IPS-15b (cell line): ENCODE results near the gene ROBO1.
"Not testable (repeated sequence)": the region's sequence is repeated elsewhere in the genome, so short reads cannot be mapped to it uniquely, and the experiment has no call there.

Experiments used
- H3K27me3 ChIP-seq: one replicate; pipeline ENCODE4 v1.6.1; 2013; ENCODE audit warnings: low read length; ENCODE audit not compliant: control insufficient read depth, insufficient read depth
- H3K36me3 ChIP-seq: one replicate; pipeline ENCODE4 v1.6.1; 2013; ENCODE audit warnings: low read length; ENCODE audit not compliant: control insufficient read depth, insufficient read depth
- H3K4me1 ChIP-seq: one replicate; pipeline ENCODE4 v1.6.1; 2013; ENCODE audit warnings: mild to moderate bottlenecking, low read length; ENCODE audit not compliant: control insufficient read depth, insufficient read depth
- H3K4me3 ChIP-seq: one replicate; pipeline ENCODE4 v1.5.1; 2013; ENCODE audit warnings: low read depth, low read length
- H3K9ac ChIP-seq: one replicate; pipeline ENCODE4 v1.6.1; 2013; ENCODE audit warnings: low read depth, mild to moderate bottlenecking, low read length
- H3K9me3 ChIP-seq: one replicate; pipeline ENCODE4 v1.6.1; 2013; ENCODE audit warnings: mild to moderate bottlenecking, low read length; ENCODE audit not compliant: control insufficient read depth, insufficient read depth

The ROBO1 gene

DNA sequence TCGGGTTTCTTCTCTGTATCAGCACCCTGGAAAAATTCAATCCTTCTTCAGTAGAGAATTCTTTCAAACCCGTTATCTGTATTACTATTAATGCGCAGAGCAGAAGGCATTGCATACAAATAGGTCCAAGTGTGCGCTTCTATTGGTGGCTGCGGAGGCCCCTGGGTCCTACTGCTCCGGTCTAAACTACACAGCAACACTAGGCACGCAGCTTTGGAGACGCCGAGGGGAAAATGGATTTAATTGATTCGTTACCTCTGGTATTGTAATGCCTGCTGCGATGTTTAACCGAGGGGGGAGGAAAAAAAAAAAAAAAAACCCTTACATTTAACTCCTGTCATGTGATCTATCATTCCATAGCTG lies at the start of gene ROBO1:
Gene ROBO1, minus strand, starts transcription at position 94 of the 363 bp plus-strand sequence.
- H3K9me3 ChIP-seq, result no peaks in the 10 kb centered on the region
- H3K4me3 ChIP-seq, result peak within 1 kb of the TSS; percentile 61
- H3K27me3 ChIP-seq, result peaks cover 47% of the 10 kb centered on the region
- H3K4me1 ChIP-seq, result peaks cover 10% of the 10 kb centered on the region
- no peak within 1 kb of the TSS for H3K9ac ChIP-seq
- H3K36me3 ChIP-seq, result no peaks in the 10 kb centered on the region

DNA sequence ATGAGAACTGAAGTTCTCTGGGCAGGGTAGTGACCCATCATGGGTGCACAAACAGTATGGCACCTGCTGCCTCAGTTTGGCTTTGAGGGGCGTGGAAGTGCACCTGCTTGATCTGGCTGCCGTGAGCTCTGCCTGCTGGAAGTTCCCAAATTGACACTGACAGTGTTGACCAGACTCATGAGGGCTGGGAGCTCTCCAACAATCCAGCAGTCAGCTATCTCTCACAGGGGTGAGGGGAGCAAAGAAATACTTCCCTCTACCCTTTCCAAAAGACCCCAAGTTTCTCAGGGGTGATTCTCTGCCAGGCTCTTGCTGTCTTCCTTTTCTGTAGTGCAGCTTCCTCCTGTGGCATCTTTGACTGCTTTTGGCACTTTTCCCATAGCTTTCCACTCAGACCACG lies 49.4 kb upstream of the ROBO1 start:
- H3K4me3 ChIP-seq, result no peak overlapping the region
- no peaks in the 10 kb centered on the region for H3K27me3 ChIP-seq
- no peaks in the 10 kb centered on the region for H3K9me3 ChIP-seq
- no peaks in the 10 kb centered on the region for H3K36me3 ChIP-seq
- H3K9ac ChIP-seq, result no peak overlapping the region
- no peaks in the 10 kb centered on the region for H3K4me1 ChIP-seq

DNA sequence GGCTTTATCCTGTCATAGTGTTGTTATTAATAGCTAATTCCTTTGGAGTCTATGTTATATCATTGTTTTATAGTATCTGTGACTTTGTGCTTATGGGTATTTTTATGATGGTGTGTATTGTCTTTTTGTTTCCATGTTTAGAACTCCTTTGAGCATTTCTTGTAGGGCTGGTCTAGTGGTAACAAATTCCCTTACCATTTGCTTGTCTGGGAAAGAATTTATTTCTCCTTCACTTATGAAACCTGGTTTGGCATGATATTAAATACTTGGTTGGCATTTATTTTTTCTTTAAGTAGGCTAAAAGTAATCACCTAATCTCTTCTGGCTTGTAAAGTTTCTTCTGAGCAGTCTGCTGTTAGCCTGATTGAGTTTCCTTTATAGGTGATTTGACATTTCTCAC lies 47.7 kb upstream of the ROBO1 start:
- Histone ChIP-seq H3K27me3 (no peaks in the 10 kb centered on the region), H3K9ac (no peak overlapping the region), H3K4me1 (no peaks in the 10 kb centered on the region), H3K9me3 (no peaks in the 10 kb centered on the region), H3K4me3 (no peak overlapping the region), H3K36me3 (no peaks in the 10 kb centered on the region)

DNA sequence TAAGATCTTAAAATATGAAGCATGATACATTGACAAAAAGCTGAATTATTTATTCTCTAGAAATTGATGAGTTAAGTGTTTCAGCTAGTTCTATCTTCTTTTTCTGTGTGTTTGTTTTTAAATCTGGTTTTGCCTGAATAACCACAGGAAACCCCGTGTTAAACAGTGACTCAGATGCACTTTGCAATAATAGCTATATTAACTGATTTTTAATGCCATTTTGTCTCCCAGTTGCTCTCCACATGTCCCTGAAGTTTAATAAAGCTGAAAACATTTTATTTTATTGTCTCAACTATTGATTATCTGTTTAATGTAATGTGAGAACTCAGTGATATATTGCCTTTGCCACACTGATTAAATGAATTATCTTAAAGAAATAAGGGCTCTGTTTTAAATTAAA lies 42.8 kb upstream of the ROBO1 start:
- Histone ChIP-seq H3K36me3 (no peaks in the 10 kb centered on the region), H3K9ac (no peak overlapping the region), H3K27me3 (no peaks in the 10 kb centered on the region), H3K4me1 (no peaks in the 10 kb centered on the region), H3K9me3 (no peaks in the 10 kb centered on the region), H3K4me3 (no peak overlapping the region)

DNA sequence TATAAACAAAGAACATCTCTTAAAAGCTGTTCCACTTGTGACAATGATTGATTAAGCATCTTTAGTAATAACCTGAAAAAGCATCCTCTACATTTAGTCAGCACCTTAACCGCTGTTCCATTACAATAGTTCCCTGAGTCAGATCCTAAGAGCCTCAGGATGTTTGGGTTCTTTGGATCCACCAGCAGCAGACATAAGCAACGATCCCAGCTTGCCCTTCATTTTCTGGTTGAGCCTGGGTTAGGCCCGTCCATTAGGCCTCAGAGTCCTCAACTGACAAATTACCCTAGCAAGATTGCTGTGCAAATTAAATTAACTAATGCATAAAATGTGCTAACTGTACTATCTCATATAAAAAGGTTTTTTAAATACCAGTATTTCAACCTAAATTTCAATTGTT lies 42.3 kb upstream of the ROBO1 start:
- Histone ChIP-seq H3K9me3 (no peaks in the 10 kb centered on the region), H3K9ac (no peak overlapping the region)

DNA sequence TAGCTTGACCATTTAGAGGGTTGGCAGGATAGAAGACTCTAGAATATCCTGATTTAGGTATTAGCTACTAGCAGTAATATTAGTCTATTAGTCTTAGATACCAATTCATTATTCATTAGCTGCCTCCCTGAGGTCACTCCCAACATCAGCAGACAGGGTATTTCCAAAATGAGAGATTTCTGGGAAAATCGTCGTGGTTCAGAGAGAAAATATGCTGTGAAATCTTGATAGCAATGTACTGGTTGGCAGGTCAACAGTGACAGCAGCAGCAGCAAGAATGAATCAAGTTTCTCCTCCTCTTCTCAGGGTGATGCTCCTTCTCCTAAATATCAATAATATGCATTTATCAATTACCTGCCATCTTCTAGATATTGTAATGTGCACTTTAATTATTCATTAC lies 41.3 kb upstream of the ROBO1 start:
- Histone ChIP-seq H3K4me1 (no peaks in the 10 kb centered on the region), H3K36me3 (no peaks in the 10 kb centered on the region), H3K9ac (no peak overlapping the region), H3K9me3 (no peaks in the 10 kb centered on the region), H3K27me3 (no peaks in the 10 kb centered on the region), H3K4me3 (no peak overlapping the region)

More for the DNA sequence above, 42.3 kb upstream of the ROBO1 start:
- Histone ChIP-seq H3K36me3 (no peaks in the 10 kb centered on the region), H3K4me3 (no peak overlapping the region), H3K27me3 (no peaks in the 10 kb centered on the region), H3K4me1 (no peaks in the 10 kb centered on the region)

DNA sequence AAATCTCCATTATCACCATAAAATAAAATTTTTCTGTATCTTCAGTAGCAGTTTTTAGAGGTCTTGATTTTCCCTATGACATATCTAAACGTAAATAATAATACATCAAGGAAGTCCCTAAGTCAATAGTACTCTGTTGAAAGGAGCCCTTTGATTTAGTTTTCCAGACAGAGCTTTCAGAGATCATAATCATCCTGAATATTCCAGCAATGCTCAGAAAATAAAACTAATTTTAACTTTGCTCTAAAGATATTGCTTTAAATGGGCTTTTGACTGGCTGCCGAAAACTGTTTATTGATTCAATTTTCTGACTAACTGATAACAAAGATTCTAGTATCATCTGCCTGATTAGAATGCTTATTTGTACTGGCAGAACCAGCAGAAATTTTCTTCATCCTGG lies 40.7 kb upstream of the ROBO1 start:
- no peaks in the 10 kb centered on the region for H3K36me3 ChIP-seq
- H3K4me1 ChIP-seq, result no peaks in the 10 kb centered on the region
- no peak overlapping the region for H3K4me3 ChIP-seq
- H3K27me3 ChIP-seq, result no peaks in the 10 kb centered on the region
- H3K9me3 ChIP-seq, result no peaks in the 10 kb centered on the region
- H3K9ac ChIP-seq, result no peak overlapping the region

DNA sequence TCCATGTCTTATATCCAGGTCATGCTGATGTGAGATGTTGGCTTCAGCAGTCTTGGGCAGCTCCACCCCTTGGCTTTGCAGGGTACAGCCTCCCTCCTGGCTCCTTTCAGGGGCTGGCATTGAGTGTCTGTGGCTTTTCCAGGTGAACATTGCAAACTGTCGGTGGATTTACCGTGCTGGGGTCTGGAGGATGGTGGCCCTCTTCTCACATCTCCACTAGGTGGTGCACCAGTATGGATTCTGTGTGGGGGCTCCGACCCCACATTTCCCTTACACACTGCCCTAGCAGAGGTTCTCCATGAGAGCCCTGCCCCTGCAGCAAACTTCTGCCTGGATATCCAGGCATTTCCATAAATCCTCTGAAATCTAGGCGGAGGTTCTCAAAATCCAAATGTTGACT lies 22.4 kb upstream of the ROBO1 start:
- not testable (repeated sequence) for H3K27me3 ChIP-seq, H3K9ac ChIP-seq, H3K9me3 ChIP-seq, H3K36me3 ChIP-seq, H3K4me1 ChIP-seq, H3K4me3 ChIP-seq

DNA sequence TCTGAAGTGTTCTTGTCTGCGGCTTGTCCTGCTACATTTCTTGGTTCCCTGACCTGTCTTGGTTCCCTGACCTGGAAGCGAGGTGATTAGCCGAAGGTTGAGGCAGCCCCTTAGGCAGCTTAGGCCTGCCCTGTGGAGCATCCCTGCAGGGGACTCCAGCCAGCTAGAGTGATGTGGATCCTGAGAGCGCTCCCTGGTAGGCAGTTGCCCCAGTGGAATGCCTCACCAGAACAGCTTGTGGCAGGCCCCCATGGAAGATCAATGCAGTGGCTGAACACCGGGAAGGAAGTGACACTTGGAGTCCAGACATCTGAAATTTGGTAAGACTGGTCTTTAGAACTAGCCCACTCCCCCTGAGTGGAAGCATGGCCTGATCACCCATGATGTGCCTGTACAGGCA lies 5.5 kb upstream of the ROBO1 start:
- H3K9me3 ChIP-seq, result no peaks in the 10 kb centered on the region
- H3K4me1 ChIP-seq, result peaks cover 2% of the 10 kb centered on the region
- H3K4me3 ChIP-seq, result no peak overlapping the region
- peaks cover 2% of the 10 kb centered on the region for H3K27me3 ChIP-seq
- H3K9ac ChIP-seq, result no peak overlapping the region
- H3K36me3 ChIP-seq, result no peaks in the 10 kb centered on the region

DNA sequence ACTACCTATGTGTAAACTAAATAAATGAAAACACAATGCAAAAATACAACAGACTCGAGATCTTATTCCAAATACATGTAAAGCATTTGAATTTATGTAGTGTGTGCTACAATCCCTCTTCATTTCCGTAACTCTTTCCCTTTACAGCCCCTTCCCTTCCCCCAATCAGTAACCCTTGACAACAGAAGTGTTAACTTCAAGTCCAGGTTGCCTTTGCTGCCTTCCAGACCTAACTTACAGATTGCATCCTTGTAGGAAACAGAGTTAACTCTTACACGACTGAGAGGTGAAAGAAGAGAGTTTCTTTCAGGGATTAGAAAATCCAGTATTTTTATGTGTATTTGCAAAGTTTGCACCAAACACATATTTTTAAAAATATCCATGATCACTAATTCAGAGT lies 1.4 kb upstream of the ROBO1 start:
- Histone ChIP-seq H3K4me1 (peaks cover 10% of the 10 kb centered on the region), H3K36me3 (no peaks in the 10 kb centered on the region), H3K9ac (no peak overlapping the region), H3K9me3 (no peaks in the 10 kb centered on the region), H3K4me3 (no peak overlapping the region), H3K27me3 (peaks cover 41% of the 10 kb centered on the region)

DNA sequence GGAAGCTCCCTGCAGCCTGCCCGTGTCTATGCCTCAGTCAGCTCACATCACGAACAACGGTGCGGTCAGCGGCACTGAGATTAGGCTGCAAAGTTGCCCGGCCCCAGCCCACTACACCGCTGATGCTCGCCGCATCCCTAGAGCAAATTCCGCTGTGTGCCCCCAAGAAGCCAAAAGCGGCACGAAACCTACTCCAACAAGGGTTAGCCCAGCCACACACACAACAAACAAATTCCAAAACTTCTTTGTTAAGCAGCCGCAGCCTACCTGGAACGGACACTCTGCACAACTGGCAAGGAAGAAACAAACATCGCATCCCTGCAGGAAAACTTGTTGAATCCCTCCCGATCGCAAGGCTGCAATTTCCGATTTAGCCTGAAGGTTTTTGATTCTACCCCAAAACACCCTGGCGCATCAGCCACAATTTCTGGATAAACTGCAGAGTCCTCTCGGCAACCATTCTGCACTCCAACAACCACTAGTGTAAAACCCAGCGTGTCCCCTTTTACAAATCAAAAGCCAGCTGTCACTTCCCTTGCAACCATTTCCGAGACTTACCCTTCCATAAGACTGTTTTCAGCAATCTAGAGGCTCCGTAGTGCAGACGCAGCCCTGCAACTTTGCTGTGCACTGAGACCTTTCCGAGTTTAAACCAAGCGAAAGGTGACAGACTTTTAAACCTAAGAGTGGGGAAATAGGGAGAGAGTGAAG lies 449 bp downstream of the ROBO1 start:
- peaks cover 10% of the 10 kb centered on the region for H3K4me1 ChIP-seq
- peaks cover 47% of the 10 kb centered on the region for H3K27me3 ChIP-seq
- H3K9me3 ChIP-seq, result no peaks in the 10 kb centered on the region
- H3K36me3 ChIP-seq, result no peaks in the 10 kb centered on the region
- no peak overlapping the region for H3K9ac ChIP-seq
- peak overlapping the region; percentile 61 for H3K4me3 ChIP-seq

DNA sequence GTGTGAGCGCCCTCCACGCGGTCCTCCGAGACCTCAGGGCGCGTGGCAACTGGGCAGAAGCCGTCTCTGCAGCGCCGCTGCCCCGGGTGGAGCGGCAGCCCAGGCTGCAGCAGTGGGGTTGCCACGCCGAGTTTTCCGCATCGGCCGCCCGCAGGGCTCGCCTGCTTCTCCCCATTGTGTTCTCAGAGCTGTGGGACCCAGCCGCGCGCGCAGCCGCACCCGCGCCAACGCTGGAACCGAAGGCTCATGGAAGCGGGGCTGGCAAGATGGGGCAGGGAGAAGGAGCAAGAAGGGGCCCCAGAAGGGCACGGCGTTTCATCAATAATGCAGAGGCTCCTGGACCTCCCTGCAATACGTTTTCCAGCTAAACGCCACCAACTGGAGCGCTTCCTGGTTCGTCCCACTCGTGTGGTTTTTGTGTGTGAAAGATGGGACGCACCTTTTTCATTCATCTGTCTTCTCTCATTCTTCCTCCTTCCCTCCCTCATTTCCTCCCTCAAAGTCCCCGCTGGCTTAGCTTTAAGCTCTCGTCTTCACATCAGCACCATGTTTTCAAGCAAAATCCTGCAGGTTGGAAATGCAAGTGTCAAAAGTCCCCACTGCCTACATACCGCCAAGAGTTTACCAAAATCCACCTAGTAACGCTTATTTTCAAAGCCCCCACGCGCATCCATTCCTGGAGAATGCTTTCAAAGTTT lies 1.2 kb downstream of the ROBO1 start:
- H3K36me3 ChIP-seq, result no peaks in the 10 kb centered on the region
- H3K9ac ChIP-seq, result no peak overlapping the region
- H3K27me3 ChIP-seq, result peaks cover 47% of the 10 kb centered on the region
- H3K4me1 ChIP-seq, result peaks cover 10% of the 10 kb centered on the region
- H3K9me3 ChIP-seq, result no peaks in the 10 kb centered on the region
- H3K4me3 ChIP-seq, result peak overlapping the region; percentile 61
